ENCODE data around the gene PIGK.

DNA sequence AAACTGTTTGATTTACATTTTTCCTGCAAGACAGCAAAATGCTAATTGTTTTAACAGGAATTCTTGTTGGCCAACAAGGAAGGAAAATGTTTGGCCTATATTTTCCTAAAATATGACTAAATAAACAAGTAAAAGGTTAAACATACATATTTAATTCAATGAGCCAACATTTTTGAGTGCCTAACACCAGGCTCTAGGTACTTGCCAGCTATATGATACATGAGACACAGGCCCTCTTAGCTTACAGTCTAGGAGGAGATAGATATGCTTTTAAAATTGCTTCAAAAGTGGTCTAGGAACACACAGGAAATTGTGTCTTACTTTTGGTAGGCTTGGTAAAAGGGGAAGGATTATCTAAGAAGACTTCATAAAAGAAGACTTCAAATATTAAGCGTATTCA, 50.9 kb downstream of the PIGK start:
- TF ChIP-seq, protein P1, sequence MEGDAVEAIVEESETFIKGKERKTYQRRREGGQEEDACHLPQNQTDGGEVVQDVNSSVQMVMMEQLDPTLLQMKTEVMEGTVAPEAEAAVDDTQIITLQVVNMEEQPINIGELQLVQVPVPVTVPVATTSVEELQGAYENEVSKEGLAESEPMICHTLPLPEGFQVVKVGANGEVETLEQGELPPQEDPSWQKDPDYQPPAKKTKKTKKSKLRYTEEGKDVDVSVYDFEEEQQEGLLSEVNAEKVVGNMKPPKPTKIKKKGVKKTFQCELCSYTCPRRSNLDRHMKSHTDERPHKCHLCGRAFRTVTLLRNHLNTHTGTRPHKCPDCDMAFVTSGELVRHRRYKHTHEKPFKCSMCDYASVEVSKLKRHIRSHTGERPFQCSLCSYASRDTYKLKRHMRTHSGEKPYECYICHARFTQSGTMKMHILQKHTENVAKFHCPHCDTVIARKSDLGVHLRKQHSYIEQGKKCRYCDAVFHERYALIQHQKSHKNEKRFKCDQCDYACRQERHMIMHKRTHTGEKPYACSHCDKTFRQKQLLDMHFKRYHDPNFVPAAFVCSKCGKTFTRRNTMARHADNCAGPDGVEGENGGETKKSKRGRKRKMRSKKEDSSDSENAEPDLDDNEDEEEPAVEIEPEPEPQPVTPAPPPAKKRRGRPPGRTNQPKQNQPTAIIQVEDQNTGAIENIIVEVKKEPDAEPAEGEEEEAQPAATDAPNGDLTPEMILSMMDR (IDR thresholded peaks at IDR 0.05), result no peak
- TF ChIP-seq POLR2AphosphoS5 (IDR thresholded peaks at IDR 0.05) (no peak), POLR2A (IDR thresholded peaks at IDR 0.05) (no peak)

Data from stomach (tissue), 4 donors.